GM21528 (cell line): ENCODE data around the gene BAZ2A.

Experiments
- ATAC-seq: cut with Tn5 transposase; IDR thresholded peaks from one replicate; pipeline ENCODE4 v1.9.1; 2021; ENCODE audit warnings: mild to moderate bottlenecking, moderate library complexity; ENCODE audit not compliant: unreplicated experiment, low FRiP score

The BAZ2A gene

GRCh38 chr12:56635806-56636674, 5.9 kb upstream of the BAZ2A start:
- ATAC-seq, result peak; percentile 42

- ATAC-seq, result peak; percentile 35
Measured at GRCh38 chr12:56634837-56635791, 5.0 kb upstream of the BAZ2A start.

DNA sequence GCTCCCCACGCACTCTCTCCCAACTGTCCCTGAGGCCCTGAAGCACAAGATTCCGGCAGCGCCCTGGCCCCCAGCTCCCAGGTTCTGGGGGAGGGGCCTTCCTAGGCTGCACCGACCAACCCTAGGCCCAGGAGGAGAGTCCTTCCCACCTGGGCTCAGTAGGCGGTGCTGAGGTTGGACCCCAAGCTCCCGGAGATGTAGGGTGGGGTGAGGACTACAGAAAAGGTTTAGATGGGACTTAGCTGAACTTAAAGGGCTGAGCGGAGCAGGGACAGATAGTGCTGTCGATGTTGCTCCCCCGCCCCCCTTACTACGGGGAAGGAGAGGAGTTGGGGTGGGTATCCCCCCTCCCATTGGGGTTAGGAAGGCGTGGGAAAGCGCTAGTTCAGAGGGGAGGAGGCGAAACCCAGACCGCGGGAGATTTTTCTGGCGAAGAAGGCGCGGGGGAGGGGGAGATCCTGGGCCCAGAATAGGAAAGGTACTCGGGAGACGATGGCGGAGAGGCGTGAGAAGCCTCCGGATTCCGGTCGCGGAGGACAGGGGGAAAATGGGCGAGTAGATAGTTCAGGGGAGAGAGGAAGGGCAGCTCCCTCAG, 4.2 kb upstream of the BAZ2A start:
- ATAC-seq, result no peak

GRCh38 chr12:56633468-56634241, 3.5 kb upstream of the BAZ2A start:
- no peak for ATAC-seq

GRCh38 chr12:56632701-56633467, 2.8 kb upstream of the BAZ2A start:
- ATAC-seq, result no peak

DNA sequence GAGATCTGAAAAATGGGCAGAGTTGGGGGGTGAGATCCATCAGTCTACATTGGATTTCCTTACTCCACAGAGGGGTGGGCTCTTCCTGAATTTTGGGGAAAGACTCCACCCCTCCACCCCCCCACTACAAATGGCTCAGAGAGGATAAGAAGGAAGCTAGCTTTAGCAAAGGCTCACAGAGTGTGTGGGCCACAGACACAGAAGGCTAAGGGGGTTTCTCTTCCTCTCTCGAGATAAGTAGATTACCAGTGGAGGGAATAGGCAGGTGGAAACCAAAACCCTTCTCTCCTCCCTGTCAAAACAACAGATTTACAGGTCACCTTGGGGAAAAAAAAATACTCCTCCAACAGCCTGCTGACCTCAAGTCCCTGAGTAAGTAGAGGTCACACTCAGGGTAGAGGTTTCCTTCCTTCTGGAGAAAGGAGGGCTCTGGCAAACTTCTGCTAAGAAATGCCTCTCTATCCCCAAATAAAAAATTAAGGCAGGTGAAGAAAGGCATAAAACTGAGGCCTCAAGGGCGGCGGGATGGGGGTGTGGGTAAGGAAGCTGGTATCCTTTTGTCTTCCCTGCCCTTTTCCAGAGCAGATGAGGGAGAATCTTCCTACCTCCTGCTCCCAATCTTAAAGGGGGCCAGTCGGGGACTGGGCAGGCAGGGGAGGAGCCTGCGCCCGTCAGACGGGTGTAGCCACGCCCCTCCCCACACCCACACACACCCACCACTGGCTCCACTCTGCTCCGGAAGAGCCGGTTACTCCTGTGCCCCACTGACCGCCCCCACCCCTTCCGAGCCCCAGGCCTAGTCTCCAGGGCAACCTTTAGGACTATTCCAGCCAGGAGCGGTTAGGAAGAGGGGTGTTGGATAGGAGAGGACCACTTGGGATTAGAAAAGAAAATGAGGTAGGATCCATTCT, 1.9 kb upstream of the BAZ2A start:
- no peak for ATAC-seq

GRCh38 chr12:56629459-56630179, 507 bp downstream of the BAZ2A start:
- peak; percentile 10 for ATAC-seq

DNA sequence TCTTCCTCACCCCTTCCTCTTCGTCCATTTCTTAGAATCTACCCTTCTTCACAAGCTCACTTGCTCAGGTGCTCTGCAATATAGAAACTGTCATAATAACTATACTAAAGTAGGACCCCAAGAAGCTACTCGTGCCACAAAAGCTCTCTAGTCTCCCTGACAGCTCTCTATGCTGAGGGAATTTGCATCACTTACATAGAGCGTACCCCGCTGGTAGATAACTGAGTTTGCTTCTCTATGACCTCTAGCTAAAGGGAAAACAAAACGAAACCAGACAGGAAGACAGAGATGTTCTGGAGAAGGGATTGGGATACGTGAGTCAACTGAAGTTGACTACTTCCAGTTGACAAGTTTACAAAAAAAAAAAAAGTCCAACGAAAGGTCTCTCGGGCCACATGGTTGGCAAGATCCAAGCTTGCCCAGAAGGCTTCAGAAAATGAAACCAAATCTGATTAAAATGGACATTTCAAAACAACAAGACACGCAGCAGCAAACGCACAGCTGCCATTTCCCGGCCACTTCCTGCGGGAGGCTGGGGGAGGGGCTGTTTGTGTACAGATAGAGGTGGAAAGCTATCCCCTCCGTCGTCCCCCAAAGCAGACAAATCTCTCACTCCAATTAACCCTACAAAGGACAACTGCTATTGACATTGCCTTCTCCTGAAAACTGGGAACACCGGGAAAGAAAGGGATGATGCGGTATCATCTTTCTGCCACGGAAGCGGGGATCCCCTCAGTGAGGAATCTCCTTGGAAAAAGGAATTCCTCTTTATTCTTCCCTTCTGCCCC, 1.3 kb downstream of the BAZ2A start:
- ATAC-seq, result no peak

DNA sequence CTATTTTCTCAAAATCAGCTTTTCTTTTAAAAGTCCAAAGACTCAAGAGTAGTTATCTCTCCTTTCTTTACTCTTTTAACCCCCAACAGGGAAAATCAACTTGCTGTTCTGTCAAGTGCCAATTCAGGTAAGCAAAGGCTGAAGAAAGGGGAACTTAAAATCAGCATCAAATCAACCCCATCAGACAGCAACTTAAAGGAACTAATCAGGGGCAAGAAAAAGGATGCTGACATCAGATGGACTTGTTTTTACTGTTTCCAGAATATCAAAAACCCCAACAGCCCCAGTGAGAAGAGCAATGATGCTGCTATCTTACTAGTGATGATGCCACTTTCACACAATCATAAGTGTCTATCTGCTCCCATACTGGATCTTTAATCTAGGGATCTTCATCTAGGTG, 3.4 kb downstream of the BAZ2A start:
- ATAC-seq, result no peak

- ATAC-seq, result no peak
Measured at GRCh38 chr12:56622535-56622934, 7.6 kb downstream of the BAZ2A start.

DNA sequence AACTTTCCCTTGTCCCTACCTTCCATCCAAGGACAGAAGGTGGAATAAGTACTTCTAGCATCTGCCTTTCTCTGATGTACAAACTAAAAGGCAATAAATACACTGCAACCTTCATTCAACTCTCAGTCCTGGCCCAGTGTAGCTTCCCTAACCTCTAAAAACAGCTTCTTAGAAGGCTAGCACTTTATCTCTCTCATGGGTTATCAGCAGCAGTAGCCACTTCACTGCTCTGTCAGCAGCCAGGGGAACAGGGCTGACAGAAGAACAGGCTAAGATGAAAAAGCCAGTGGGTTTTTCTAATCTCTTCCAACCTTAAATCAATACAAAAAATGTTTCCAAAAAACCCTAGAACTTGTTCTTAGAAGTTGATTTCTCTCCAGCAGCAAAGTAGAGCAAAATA, 13.2 kb downstream of the BAZ2A start:
- no peak for ATAC-seq

GRCh38 chr12:56616244-56616643, 13.9 kb downstream of the BAZ2A start:
- no peak for ATAC-seq

GRCh38 chr12:56614627-56615026, 15.5 kb downstream of the BAZ2A start:
- ATAC-seq, result no peak

- ATAC-seq, result no peak
Measured at GRCh38 chr12:56604355-56604754, 25.8 kb downstream of the BAZ2A start.

- ATAC-seq, result no peak
Measured at GRCh38 chr12:56602239-56602638, 27.9 kb downstream of the BAZ2A start.

DNA sequence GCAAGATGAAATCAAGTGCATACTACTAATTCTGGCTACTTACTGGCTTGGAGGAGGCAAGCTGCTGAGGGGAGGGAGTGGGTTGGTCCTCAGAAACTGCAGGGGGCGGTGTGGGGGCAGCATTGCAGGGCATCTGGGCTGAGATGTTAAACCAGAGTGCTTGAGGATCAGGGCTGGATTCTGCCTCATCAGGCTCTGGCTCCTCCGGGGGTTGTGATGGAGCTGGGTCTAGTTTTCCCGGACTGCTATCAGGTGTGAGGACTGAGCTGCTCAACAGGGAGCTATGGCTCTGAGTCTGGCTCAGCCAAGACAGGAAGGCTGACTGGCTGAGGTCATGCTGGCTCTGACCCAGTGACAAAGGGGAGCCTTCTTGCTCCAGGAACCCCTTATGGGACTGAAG, 28.6 kb downstream of the BAZ2A start:
- no peak for ATAC-seq

GRCh38 chr12:56600753-56601152, 29.4 kb downstream of the BAZ2A start:
- no peak for ATAC-seq
